ENCODE measurements around the gene HSP90AA1.
"Not testable (repeated sequence)": the region's sequence is repeated elsewhere in the genome, so short reads cannot be mapped to it uniquely, and the experiment has no call there.

Gene HSP90AA1

DNA sequence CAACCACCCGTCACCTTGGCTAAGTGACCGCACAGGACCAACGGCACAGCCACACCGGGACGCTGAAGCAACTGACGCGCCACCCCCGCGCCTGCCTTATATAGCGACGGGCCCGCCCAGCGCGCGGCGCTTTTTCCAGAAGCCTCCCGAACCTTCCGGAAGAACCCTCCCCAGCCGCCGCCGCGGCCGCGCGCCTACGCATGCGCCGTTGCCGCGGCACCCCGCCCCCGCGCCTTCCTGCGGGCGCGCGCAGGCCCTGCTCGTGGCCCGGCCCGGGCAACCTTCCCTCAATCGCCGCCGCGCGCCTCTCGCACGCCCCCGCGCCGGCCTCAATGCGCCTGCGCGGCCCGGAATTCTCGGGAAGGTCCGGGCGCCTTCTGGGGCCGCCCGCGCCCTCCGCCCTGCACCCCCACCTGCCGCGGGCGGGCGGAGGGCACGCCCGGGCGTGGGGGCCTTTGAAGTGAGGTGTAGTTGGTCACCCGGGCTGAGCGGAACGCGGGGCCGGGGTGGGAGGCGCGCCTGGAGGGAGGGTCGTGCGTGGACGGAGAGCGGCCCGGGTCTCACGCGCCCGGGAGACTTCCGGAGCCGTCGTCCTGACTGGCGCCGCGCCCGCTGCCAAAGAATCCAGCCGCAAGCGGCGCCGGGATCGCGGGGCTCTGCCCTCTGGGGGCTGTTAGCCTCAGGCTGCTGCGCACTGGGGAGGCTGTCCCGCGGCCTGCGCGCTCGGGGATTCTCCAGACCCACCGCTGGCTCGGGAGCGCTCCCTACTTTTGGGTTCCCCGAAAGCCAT lies at the start of gene HSP90AA1:
HSP90AA1 (minus strand) TSS at position 73 of the 790 bp plus-strand sequence. CDS start 666 bp downstream, outside the sequence.
- peak; percentile 99 for DNase-seq (ENCODE audit: low spot score)

DNA sequence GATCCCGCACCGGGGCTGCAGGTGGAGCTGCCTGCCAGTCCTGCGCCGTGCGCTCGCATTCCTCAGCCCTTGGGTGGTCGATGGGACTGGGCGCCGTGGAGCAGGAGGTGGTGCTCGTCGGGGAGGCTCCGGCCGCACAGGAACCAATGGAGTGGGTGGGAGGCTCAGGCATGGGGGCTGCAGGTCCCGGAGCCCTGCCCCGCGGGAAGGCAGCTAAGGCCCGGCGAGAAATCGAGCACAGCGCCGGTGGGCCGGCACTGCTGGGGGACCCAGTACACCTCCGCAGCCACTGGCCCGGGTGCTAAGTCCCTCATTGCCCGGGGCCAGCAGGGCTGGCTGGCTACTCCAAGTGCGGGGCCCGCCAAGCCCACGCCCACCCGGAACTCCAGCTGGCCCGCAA lies 48.6 kb upstream of the HSP90AA1 start:
- not testable (repeated sequence) for DNase-seq (ENCODE audit: low spot score)

DNA sequence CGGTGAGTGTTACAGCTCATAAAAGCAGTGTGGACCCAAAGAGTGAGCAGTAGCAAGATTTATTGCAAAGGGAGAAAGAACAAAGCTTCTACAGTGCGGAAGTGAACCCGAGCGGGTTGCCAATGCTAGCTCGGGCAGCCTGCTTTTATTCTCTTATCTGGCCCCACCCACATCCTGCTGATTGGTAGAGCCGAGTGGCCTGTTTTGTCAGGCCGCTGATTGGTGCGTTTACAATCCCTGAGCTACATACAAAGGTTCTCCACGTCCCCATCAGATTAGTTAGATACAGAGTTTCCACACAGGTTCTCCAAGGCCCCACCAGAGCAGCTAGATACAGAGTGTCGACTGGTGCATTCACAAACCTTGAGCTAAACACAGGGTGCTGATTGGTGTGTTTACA lies 47.9 kb upstream of the HSP90AA1 start:
- not testable (repeated sequence) for DNase-seq (ENCODE audit: low spot score)

DNA sequence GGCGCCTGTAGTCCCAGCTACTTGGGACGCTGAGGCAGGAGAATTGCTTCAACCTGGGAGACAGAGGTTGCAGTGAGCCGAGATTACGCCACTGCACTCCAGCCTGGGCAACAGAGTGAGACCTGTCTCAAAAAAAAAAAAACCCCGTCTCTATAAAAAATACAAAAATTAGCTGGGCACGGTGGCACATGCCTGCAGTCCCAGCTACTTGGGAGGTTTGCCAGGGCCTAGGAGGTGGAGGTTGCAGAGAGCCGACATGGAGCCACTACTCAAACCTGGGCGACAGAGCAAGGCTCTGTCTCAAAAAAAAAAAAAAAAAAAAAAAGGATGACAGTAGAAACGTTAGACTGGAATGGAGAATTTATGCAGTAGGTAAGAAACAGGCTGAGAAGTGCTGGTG lies 47.2 kb upstream of the HSP90AA1 start:
- DNase-seq (ENCODE audit: low spot score) = not testable (repeated sequence)

DNA sequence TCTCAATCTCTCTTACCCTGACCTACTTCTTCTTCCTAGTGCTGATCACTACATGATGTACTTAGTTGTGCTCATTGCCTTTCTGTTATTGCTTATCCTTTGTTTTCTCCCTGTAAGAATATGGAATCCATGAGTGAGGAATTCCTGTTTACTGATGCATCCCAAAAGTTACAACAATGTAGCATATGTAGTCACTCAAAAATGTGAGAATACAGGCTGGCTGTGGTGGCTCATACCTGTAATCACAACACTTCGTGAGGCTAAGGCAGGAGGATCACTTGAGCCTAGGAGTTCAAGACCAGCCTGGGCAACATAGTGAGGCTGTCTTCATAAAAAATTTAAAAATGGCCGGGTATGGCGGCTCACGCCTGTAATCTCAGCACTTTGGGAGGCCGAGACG lies 44.9 kb upstream of the HSP90AA1 start:
- no peak for DNase-seq (ENCODE audit: low spot score)

DNA sequence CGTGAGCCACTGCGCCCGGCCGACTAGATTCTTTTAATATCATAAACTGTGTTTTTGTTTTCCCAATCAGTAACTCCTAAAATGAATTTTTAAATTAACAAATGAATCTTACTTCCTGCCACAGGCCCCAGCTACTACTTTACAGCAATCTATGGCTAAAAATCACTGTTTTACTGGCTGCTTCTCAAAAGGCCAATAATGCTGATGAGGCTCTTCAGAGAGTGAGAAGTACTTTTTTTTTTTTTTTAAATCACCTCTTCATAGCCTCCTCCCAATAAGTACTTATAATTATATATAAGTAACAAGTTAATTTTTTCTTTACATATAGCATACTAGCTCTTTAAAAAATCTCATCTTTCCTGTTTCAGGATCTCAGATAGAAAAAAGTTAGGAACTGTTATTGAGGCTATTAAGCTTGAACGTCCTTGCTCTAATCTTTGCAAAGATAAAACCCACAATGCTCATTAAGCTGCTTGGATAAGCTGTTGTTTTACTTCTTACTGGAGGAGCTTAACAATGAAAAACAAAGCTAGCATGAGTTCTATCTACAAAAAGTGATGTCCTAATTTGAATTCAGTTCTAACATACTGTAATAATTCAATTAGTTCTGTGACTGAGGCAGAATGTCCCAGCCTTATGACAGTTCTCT lies 40.1 kb upstream of the HSP90AA1 start:
- no peak for DNase-seq (ENCODE audit: low spot score)

DNA sequence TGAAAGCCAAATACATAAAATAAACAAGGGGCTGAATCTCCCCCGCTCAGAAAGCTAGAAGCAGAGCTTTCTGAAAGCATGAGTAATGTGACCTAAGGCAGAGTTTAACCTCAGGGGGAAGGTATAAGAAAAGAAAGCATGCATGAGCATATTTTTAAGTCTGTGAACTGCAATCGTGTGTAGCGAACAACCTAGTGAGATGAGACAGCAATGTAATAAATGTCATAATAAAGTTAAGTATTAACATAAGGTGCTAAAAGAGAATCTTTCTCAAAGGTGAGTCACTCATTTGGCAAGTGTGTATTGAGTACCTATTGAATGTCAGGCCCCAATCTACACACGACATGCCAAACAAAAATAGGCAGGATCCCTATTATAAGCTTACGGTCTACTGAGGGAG lies 38.7 kb upstream of the HSP90AA1 start:
- DNase-seq (ENCODE audit: low spot score) = no peak

DNA sequence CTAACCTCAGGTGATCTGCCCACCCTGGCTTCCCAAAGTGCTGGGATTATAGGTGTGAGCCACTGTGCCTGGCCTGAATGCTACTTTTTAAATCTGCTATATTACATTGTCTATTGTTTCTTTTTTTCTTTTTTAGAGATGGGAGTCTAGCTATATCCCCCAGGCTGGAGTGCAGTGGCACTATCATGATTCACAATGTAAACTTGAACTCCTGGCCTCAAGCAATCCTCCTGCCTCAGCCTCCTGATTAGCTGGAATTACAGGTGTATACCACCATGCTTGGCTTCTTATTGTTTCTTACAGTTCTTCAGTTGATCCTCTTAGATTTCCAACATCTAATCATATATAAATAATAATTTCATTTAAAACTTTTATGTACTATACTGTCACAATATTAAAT lies 37.6 kb upstream of the HSP90AA1 start:
- DNase-seq (ENCODE audit: low spot score) = no peak

DNA sequence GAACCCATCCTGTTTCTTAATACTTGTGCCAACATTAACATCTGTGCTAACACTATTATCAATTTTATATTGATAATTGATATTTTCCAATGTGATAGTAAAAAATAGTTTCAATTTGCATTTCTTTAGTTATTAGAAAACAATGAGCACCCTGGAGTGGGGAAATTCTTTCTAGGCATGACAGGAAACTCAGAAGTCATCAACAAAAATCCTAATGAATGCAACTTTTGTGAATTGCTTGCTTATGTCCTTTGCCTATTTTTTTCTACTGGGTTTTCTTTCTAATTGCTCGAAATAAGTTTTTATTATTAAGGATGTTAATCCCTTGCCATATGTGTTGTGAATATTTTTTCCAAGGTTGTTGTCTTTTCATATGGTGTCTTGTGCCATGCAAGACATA lies 34.7 kb upstream of the HSP90AA1 start:
- DNase-seq (ENCODE audit: low spot score) = no peak

DNA sequence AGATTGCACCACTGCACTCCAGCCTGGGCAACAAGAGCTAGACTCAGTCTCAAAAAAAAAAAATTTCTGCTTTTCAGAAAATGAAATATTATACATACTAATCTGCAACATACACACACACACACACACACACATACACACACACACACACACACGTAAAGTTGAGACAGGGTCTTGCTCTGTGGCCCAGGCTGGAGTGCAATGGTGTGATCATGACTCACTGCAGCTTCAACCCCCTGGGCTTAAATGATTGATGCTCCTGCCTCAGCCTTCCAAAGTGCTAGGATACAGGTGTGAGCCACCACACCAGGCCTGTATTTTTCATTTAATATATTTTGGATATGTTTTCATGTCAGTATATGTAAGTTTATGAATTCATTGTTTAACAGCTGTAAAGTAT lies 34.0 kb upstream of the HSP90AA1 start:
- no peak for DNase-seq (ENCODE audit: low spot score)

DNA sequence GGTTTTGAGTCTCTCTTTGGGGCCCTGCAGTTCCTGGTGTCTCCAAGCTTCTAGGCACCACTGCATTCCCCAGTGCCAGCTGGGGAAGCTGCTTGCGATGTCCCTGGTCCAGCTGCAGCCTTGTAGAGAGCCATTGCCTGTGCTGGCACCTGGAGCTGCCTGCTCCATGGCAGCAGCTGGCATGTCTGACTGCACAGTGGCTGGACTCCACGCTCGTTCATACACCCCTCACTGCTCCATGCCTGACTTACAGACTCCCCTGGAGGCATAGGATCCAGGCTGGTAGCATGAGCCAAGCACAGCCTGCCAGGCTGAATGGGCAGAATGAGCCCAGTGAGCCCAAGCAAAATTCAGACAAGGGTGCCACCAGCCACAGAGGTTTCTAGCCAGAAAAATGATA lies 31.0 kb upstream of the HSP90AA1 start:
- DNase-seq (ENCODE audit: low spot score) = no peak

DNA sequence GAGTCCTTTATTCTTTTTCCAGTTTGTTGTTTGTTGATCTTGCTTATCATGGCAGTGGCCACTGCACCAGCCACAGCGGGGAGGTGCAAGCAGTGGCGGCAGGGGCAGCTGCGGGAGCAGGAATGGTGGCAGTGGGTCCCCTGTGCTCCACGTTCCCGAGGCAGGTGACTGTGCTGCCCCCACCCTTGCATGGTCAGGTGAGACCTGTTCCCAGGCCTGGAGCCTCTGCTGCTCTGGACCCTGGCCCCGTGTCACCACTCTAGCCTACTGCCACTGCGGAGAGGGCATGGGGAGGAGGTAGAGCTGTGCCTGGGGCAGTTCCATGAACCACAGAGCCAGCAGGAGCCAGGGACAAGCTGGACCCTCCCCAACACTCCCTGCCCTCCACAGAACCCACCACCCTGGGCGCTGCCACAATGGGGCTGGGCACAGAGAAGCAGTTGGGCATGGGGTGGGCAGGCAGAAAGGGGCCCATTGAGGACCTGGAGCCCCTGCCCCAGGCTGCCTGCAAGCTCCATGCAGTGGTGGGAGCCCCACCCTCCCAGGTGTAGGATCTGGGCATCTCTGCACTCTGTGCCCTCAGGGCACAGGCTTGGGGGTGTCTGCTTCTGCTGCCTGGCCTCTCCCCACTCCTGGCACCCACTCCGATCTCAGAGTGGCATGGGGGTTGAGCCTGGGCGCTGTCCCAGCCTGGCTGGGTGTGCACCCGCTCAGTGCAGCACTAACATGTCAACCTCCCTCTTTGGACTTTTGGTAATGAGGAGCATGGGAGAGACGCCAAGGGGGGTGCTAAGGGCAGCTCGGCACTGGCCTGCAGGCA lies 29.7 kb upstream of the HSP90AA1 start:
- no peak for DNase-seq (ENCODE audit: low spot score)

DNA sequence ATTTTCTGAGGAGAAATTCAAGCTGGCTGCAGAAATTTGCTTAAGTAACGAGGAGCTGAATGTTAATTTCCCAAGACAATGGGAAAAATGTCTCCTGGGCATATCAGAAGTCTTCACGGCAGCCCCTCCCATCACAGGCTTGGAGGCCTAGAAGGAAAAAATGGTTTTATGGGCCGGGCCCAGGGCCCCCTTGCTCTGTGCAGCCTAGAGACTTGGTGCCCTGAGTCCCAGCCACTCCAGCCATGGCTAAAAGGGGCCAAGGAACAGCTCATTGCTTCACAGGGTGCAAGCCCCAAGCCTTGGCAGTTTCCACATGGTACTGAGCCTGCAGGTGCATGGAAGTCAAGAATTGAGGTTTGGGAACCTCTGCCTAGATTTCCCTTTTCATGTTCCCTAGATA lies 24.3 kb upstream of the HSP90AA1 start:
- DNase-seq (ENCODE audit: low spot score) = no peak

DNA sequence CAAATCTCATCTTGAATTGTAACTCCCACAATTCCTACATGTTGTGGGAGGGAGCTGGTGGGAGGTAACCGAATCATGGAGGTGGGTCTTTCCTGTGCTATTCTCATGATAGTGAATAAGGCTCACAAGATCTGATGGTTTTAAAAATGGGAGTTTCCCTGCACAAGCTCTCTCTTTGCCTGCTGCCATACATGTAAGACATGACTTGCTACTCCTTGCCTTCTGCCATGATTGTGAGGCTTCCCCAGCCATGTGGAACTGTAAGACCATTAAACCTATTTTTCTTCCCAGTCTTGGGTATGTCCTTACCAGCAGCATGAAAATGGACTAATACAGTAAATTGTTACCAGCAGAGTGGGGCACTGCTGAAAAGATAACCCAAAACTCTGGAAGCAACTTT lies 22.5 kb upstream of the HSP90AA1 start:
- not testable (repeated sequence) for DNase-seq (ENCODE audit: low spot score)

DNA sequence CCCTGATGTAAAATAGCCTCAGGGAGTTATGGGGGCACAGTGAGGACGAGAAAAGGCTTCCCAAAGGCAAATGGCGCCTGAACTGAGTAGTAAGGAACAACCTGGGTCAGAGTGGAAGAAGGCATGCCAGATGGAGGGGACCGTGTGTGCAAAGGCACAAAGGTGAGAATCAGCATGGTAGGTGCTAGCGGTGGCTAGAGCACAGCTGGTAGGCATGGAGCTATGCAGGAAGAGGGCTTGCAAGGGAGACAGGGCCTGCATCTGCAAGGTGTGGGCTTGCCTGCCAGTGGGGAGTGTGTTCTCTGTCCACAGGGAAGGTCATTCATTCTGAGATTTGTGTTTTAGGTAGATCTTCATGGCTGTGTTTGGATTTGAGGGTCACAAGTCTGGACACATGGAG lies 18.5 kb upstream of the HSP90AA1 start:
- DNase-seq (ENCODE audit: low spot score) = no peak

DNA sequence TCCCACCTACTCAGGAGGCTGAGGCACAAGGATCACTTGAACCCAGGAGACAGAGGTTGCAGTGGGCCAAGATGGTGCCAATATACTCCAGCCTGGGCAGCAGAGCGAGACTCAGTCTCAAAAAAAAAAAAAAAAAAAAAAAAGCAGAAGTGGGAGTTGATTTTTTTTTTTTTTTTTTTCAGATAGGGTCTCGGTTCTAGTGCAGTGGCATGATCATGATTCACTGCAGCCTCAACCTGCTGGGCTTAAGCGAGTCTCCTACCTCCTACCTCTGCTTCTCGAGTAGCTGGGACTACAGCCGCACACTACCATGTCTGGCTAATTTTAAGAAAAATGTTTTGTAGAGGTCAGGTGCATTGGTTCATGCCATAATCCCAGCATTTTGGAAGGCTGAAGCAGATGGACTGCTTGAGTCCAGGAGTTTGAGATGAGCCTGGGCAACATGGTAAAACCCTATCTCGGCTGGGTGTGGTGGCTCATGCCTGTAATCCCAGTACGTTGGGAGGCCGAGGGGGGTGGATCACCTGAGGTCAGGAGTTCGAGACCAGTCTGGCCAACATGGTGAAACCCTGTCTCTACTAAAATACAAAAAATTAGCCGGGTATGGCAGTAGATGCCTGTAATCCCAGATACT lies 16.3 kb upstream of the HSP90AA1 start:
- no peak for DNase-seq (ENCODE audit: low spot score)

DNA sequence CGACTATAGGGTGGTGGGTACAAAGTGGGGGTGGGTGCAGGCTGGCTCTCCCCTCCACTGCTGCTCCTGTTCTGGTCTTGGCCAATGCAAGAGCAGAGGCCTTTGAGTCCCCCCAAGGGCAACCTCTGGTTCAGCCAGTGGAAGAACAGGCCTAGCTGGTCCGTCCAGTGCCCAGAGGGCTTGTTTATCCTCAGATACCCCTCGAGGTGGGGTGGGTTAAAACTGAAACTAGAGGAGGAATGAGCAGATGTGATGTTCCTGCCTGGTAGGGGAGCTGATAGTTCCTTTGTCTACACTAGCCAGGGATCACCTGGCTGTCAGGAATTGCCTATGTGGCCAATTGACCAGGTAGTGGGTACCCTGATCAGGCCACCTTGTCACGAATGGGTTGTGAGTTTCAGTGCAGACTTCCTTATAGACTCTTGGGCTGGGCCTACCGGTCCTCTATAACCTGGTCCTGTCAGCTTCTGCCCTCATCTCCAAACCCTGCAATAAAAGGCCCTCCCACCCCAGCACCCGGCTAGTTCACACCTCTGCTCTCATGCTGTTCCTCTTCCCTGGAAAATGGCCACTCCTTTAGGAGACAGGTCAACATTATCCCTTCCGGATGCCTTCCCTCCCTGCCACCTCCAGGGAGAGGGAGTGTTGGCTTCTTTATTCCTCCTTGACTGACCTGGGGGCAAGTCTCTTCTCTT lies 10.7 kb upstream of the HSP90AA1 start:
- no peak for DNase-seq (ENCODE audit: low spot score)

DNA sequence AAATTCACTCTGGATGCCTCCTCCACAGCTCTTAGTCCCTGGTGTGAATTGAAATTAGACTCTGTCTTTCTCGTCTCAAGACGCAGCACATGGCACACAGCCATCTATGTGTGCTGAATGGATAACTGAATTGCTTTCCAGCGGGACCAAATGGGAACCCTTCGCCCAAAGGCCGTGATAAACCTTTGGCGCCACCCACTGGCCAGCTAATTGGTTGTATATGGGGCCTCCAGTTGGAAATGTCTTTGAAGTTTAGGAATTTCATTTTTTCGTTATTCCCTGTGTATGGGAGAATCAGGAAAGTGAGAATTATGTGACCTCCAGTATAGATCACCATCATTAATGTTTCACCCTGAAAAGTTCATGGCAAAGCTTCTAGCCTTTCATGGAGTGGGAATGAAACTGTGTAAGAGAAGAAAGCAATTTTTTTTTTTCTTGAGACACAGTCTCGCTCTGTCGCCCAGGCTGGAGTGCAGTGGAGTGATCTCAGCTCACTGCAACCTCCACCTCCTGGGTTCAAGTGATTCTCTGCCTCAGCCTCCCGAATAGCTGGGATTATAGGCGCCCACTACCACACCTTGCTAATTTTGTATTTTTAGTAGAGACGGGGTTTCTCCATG lies 9.8 kb upstream of the HSP90AA1 start:
- DNase-seq (ENCODE audit: low spot score) = peak; percentile 86

DNA sequence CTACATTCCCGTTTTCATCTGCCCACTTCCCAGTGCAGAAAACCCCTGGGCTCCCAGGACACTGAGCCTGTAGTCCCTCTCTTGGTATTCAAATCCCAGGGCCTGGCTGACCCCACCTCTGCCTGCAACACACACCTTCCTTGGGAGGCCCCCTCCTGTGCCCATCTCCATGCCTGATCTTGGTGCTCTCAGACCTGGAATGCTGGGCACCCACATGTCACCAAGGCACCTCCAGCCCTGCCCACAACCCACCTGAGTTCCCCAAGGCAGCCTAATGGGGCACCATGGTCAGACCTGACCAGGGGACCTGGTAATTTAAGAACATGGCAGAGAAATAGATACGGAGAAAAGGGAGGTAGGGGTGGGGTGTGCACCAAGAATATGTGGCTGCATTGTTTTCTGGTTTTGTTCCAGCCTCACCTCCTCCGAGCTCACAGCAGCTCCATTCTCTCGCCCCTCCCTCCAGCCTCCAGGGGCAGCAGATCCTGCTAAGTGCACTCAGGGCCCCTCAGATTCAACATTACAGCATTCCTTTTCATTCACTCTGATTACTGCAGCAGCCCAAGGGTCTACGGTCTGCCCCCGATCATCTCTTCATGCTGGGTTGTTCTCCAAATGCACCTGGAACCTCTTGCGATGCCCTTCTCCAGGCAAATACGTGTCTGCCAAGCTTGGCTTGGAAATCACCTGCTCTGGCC lies 9.2 kb upstream of the HSP90AA1 start:
- DNase-seq (ENCODE audit: low spot score) = no peak

DNA sequence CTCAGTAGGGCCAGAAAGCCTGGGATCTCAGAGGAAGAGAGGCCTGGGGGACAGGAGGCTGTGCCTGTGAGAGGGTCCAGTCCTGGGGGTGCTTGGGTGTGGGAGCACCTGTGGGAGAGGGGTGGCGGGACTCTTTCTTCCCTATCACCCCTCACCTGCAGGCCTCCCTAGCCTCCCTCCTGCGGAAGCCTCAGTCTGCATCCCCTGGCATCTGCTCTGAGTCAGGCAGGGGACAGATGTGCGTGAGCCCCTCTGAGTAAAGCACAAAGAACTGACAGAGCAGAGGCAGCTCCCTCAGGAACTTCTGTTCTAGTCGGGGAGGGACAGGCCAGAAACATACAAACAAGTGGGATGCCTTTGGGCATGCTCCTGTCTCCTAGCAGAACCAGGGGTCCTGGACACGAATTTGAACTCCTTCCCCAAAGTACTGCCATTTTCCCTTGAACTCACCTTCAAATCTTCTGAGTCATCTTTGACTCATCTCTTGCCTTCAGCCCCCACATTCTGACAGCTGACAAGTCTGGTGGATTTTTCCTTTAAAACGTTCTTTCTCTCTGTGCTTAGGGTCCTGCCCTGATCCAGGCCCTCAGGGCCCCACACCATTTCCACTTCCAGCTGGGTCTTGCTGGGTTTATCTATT lies 8.5 kb upstream of the HSP90AA1 start:
- DNase-seq (ENCODE audit: low spot score) = no peak

Measured in AG08395 (cell line).